Frontal cortex (tissue), 4 donors: Measurements from ENCODE around the gene LRSAM1. TPM values are rescaled to one million over a fixed set of nuclear protein-coding genes. Genes with fewer than 3 reads are reported as not detected.

Experiments
- DNase-seq, 2 donors: peaks; one replicate each; pipeline ENCODE4 v3.0.0; 2012; ENCODE audit warnings: low spot score in 2 of 2
- FAIRE-seq: peaks from 2 replicates; lab custom pipeline; 2012; peaks lifted over from hg19 to GRCh38; lab: Jason Lieb, UNC
- total RNA-seq: library from RNA; depleted of rRNA; stranded (reverse); fragments of >200 nt; gene quantifications from one replicate; pipeline ENCODE4 v1.2.3, GENCODE V29; 2014
- donor health status: control.
- donor health status: control.
- donor health status: control.

LRSAM1 gene
- total RNA-seq, 1 donor from 2014 or later, result 23.6 TPM

GRCh38 chr9:127526655-127527559, 75.6 kb downstream of the LRSAM1 start:
- DNase-seq, result no peak
- FAIRE-seq, result no peak

DNA sequence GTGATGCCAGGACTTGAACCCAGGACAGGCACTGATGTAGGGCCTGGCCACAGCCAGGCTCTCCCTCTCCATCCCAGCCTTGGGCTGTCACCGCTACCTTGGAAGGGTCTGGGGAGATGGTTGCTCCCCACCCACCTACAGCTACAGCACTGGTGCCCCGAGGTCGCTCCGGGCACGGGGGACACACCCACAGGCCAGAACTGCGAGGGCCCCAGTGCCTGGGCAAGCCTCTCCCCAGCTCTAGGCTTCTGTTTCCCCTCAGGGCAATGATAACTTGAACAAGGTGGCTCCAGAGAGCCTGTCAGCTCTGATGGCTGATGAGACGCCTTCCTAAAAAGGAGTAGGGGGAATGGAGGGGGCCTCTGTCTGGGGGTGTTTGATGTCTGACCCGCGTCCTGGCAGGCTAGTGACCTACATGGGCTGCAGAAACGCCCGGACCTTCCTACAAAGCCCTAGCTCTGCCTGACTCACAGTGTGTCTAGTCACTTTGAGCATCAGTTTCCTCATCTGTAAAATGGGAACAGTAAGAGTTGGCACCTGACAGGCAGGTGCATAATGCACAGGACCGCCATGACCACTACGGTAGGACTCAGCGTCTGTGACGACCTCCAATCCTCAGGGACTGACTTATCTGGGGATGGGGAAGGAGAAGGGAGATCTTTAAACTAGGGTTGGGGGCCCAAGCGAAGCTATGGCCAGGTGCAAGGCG, 76.4 kb downstream of the LRSAM1 start:
- no peak for FAIRE-seq
- DNase-seq, result no peak

- FAIRE-seq (no peak), DNase-seq (no peak)
Measured at GRCh38 chr9:127528422-127529251, 77.3 kb downstream of the LRSAM1 start.

GRCh38 chr9:127529671-127530070, 78.4 kb downstream of the LRSAM1 start:
- FAIRE-seq (no peak), DNase-seq (no peak)

DNA sequence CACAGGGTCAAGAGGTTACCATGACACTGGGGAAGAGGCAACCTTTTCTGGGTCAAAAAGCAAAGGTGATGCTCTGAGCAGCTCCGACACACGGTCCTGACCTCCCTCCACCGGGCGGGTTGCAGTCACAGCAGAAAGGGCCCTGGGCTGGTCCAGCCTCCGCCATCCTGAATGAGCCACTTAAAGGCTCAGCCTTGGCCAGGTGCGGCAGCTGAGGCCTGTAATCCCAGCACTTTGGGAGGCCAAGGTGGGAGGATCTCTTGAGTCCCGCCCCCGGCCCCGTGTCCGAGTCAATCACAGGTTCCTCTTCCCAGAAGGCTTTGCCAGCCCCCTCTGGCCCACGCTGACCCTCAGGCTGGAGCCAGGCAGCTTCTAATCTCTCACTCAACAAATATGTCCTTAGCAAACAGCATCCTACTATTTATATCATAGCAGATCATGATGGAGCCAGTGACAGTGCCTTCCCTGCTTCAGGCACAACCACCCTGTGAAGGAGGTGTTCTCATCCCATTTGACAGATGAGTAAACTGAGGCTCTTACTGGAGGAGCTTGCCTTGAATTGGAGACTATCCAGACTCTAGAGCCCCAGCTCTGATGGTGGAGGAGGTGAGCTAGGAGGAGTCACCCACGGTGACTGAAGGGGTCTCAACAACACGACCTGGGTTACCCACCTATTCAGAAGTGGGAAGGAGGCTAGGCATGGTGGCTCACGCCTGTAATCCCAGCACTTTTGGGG, 79.1 kb downstream of the LRSAM1 start:
- FAIRE-seq, result no peak
- DNase-seq, result no peak

- FAIRE-seq (no peak), DNase-seq (no peak)
Measured at GRCh38 chr9:127531676-127532075, 80.4 kb downstream of the LRSAM1 start.

DNA sequence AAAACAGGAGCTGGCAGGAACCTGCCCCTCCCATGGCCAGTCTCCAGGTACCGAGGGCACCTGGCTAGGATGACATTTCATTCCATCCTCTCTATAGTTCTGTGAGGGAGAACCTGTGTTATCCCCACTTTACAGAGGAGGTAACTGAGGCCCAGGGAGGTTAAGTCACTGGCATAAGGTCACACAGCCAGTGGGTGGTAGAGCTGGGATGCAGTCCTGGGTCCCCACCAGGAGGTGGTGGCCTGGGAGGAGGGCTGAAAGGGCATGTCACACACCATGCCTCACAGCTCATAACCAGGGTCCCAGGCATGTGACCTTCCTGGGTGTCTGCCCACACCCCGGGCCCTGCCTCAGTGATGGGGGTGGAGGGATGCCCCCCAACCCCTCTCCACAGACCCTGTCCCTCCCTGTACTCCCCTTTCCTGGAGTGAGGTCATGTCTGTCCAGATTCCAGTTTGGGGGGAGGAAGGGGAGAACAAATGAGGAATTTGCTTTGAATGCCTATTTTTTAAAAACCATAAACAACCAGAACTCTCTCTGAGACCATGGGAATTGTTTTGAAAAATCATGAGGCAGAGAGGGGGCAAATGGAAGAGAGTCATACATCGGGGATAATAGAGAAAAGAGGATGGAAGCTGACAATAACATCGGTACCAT, 83.1 kb downstream of the LRSAM1 start:
- no peak for DNase-seq
- no peak for FAIRE-seq

GRCh38 chr9:127534931-127535330, 83.6 kb downstream of the LRSAM1 start:
- FAIRE-seq, result no peak
- no peak for DNase-seq

DNA sequence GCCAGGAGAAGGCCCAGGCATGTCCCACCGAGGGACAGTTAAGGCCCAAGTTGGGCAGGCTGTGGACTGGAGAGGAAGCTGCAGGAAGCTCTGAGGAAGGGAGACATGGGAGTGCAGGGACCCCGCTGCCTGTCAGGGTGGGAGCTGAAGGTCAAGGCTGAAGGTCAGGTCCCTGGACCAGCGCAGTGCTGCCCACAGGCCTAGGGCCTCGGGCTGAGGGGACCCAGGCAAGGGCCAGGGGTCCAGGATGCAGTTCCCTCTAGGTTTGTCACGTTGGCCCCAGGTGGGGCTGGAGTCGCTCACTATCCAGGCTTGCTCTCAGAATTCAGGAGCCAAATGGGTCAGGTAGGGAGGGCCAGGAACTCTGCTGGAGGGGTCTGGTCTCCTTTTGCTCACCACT, 84.1 kb downstream of the LRSAM1 start:
- no peak for FAIRE-seq
- no peak for DNase-seq

GRCh38 chr9:127535834-127536233, 84.5 kb downstream of the LRSAM1 start:
- FAIRE-seq, result no peak
- no peak for DNase-seq

- DNase-seq, result no peak
- FAIRE-seq, result no peak
Measured at GRCh38 chr9:127536499-127536898, 85.2 kb downstream of the LRSAM1 start.

DNA sequence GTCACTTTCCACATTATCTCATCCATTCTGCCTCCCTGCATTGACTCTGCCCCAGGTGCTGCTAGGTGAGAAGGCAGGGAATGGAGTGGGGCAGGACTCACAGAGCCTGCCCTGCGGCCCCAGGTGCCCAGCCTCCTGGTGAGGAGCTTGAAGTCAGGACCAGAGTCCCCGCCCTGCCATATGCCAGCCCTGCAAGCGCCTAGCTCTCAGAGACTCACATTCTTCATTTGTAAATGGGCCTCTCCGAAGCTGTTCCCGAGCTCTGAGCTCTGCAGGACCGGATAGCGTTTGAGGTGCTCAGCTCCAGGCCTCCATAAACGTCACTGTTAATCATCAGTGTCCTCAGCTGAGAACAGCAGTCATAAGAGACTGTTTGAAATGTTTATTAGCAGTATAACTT, 85.7 kb downstream of the LRSAM1 start:
- FAIRE-seq (no peak), DNase-seq (no peak)

GRCh38 chr9:127537792-127538191, 86.5 kb downstream of the LRSAM1 start:
- FAIRE-seq (no peak), DNase-seq (no peak)

GRCh38 chr9:127538849-127539258, 87.5 kb downstream of the LRSAM1 start:
- DNase-seq (no peak), FAIRE-seq (no peak)

- no peak for DNase-seq
- FAIRE-seq, result no peak
Measured at GRCh38 chr9:127539259-127539981, 88.1 kb downstream of the LRSAM1 start.

DNA sequence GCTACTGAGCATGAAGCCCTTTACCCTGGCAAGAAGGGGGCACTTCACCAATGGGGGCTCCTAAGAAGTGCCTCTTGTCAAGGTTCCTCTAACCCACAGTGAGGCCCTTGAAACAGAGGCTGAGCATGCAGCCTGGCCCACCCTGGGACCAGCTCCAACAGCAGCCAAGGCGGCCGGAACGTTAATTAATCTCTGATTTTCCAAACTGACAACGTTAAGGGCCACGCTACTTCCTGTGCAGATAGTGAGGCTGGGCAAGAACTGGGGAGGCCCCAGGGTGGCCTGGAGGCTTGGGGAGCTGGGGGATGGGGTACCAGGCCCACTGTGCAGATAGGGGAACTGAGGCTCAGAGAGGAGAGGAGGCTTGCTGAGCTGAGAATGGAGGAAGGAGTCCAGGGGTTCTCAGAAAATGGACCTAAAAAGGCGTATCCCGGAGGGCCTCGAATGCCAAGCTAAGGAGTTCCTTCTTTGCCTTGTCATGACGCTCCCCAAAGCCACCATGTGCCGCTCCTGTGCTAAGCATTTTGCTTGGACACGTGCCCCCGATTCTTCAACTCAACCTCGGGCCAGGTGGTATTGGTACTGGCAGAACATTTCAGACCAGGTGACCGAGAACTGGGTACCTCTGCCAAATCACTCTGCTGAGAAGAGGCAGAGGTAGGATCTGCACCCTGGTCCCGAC, 88.8 kb downstream of the LRSAM1 start:
- DNase-seq (no peak), FAIRE-seq (no peak)

GRCh38 chr9:127540664-127541041, 89.3 kb downstream of the LRSAM1 start:
- FAIRE-seq, result no peak
- no peak for DNase-seq

DNA sequence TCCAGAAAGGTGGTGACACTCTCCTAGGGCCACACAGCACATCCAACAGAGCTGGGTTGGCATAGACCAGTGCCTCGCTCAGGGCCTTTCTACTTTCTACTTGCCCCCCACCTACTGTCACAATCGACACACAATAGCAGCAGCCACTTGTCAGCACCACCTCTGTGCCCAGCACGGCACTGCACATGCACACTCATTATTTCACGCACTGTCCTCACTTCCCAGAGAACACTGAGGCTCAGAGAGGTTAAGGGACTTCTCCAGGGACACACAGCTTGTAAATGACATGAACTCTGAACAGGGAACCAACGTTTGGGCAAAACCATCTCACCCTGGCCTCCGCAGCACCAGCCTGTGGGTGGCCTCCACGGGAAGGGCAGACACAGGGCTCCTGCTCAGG, 89.9 kb downstream of the LRSAM1 start:
- no peak for FAIRE-seq
- DNase-seq, result no peak
